H9 (cell line): ENCODE measurements around the gene COPRS. TPM values are rescaled to one million over a fixed set of nuclear protein-coding genes. Genes with fewer than 3 reads are reported as not detected.

Experiments used
- DNase-seq: peaks from one replicate; pipeline ENCODE4 v3.0.0-alpha.2; 2017
- H2AFZ ChIP-seq: one replicate; pipeline ENCODE4 v1.6.1; 2013; ENCODE audit warnings: mild to moderate bottlenecking, low read length, control low read depth, moderate library complexity
- H2AK5ac ChIP-seq: 2 replicates; pipeline ENCODE4 v1.6.1; 2013; ENCODE audit warnings: low read length, control low read depth, mixed read lengths; ENCODE audit not compliant: insufficient read length
- H2BK120ac ChIP-seq: one replicate; pipeline ENCODE4 v1.6.1; 2013; ENCODE audit warnings: low read depth, mild to moderate bottlenecking, low read length, control low read depth, inconsistent platforms; ENCODE audit not compliant: poor library complexity, severe bottlenecking
- H2BK12ac ChIP-seq: 2 replicates; pipeline ENCODE4 v1.6.1; 2013; ENCODE audit warnings: low read length, control low read depth, mixed read lengths, low read depth; ENCODE audit not compliant: insufficient read length
- H2BK15ac ChIP-seq: 2 replicates; pipeline ENCODE4 v1.6.1; 2013; ENCODE audit warnings: low read depth, low read length, control low read depth
- H2BK20ac ChIP-seq: one replicate; pipeline ENCODE4 v1.6.1; 2013; ENCODE audit warnings: low read depth, mild to moderate bottlenecking, low read length, control low read depth, inconsistent platforms; ENCODE audit not compliant: poor library complexity, severe bottlenecking
- H2BK5ac ChIP-seq: 2 replicates; pipeline ENCODE4 v1.6.1; 2013; ENCODE audit warnings: low read length, control low read depth, mixed read lengths; ENCODE audit not compliant: insufficient read length
- H3K14ac ChIP-seq: 2 replicates; pipeline ENCODE4 v1.6.1; 2013; ENCODE audit warnings: low read length, control low read depth; ENCODE audit not compliant: insufficient read depth
- H3K18ac ChIP-seq: 2 replicates; pipeline ENCODE4 v1.6.1; 2013; ENCODE audit warnings: low read depth, mild to moderate bottlenecking, mixed read lengths, low read length, control low read depth; ENCODE audit not compliant: insufficient read length
- H3K23ac ChIP-seq: 2 replicates; pipeline ENCODE4 v1.6.1; 2013; ENCODE audit warnings: low read length, control low read depth, mixed read lengths, low read depth; ENCODE audit not compliant: insufficient read length
- H3K23me2 ChIP-seq: 2 replicates; pipeline ENCODE4 v1.6.1; 2013; ENCODE audit warnings: low read depth, mild to moderate bottlenecking, mixed read lengths, low read length, control low read depth; ENCODE audit not compliant: insufficient read length, poor library complexity, severe bottlenecking
- H3K27ac ChIP-seq: 2 replicates; pipeline ENCODE4 v1.5.1; 2013; ENCODE audit warnings: low read length, control low read depth, mixed read lengths, low read depth; ENCODE audit not compliant: insufficient read length
- H3K27me3 ChIP-seq: 2 replicates; pipeline ENCODE4 v1.6.1; 2013; ENCODE audit warnings: low read length, control low read depth, inconsistent platforms; ENCODE audit not compliant: insufficient read depth
- H3K4ac ChIP-seq: 2 replicates; pipeline ENCODE4 v1.6.1; 2013; ENCODE audit warnings: low read depth, mild to moderate bottlenecking, control low read depth, inconsistent platforms, low read length, moderate library complexity
- H3K4me1 ChIP-seq: 2 replicates; pipeline ENCODE4 v1.6.1; 2013; ENCODE audit warnings: low read length, control low read depth, inconsistent platforms; ENCODE audit not compliant: insufficient read depth
- H3K4me2 ChIP-seq: 2 replicates; pipeline ENCODE4 v1.6.1; 2013; ENCODE audit warnings: low read length, control low read depth, mixed read lengths; ENCODE audit not compliant: insufficient read length, insufficient read depth
- H3K56ac ChIP-seq: 2 replicates; pipeline ENCODE4 v1.6.1; 2013; ENCODE audit warnings: low read depth, mild to moderate bottlenecking, mixed read lengths, low read length, control low read depth; ENCODE audit not compliant: insufficient read length
- H3K79me1 ChIP-seq: 2 replicates; pipeline ENCODE4 v1.6.1; 2013; ENCODE audit warnings: low read depth, mild to moderate bottlenecking, moderate library complexity, low read length, control low read depth, inconsistent platforms; ENCODE audit not compliant: insufficient read depth, poor library complexity, severe bottlenecking
- H3K79me2 ChIP-seq: 2 replicates; pipeline ENCODE4 v1.6.1; 2013; ENCODE audit warnings: low read length, control low read depth, inconsistent platforms; ENCODE audit not compliant: insufficient read depth
- H3K9ac ChIP-seq: 2 replicates; pipeline ENCODE4 v1.6.1; 2013; ENCODE audit warnings: low read length, control low read depth, mixed read lengths; ENCODE audit not compliant: insufficient read length; ENCODE audit errors: extremely low read depth
- H3K9me3 ChIP-seq: one replicate; pipeline ENCODE4 v1.6.1; 2013; ENCODE audit warnings: low read depth, low read length, inconsistent platforms; ENCODE audit not compliant: control insufficient read depth
- H3T11ph ChIP-seq: one replicate; pipeline ENCODE4 v1.6.1; 2013; ENCODE audit warnings: mild to moderate bottlenecking, low read length, control low read depth, inconsistent platforms
- H4K20me1 ChIP-seq: one replicate; pipeline ENCODE4 v1.6.1; 2013; ENCODE audit not compliant: control insufficient read depth, insufficient read length, insufficient read depth
- H4K5ac ChIP-seq: 2 replicates; pipeline ENCODE4 v1.6.1; 2013; ENCODE audit warnings: low read depth, mild to moderate bottlenecking, mixed read lengths, low read length, control low read depth; ENCODE audit not compliant: insufficient read length
- H4K8ac ChIP-seq: replicated peaks from 2 replicates; pipeline ENCODE4 v1.6.1; 2013; ENCODE audit warnings: low read length, control low read depth, mixed read lengths, low read depth; ENCODE audit not compliant: insufficient read length
- H4K91ac ChIP-seq: 2 replicates; pipeline ENCODE4 v1.6.1; 2013; ENCODE audit warnings: low read depth, mild to moderate bottlenecking, moderate library complexity, mixed read lengths, low read length, control low read depth; ENCODE audit not compliant: insufficient read length
- H3K27ac Mint-ChIP-seq, 3 experiments: 2 replicates in 2 of 3; 3 replicates in 1 of 3; pipeline ENCODE4 v1.8.0; 2020 to 2021; ENCODE audit warnings: mixed read lengths in 3 of 3, mild to moderate bottlenecking in 1 of 3, moderate library complexity in 1 of 3
- H3K27me3 Mint-ChIP-seq: 2 replicates; pipeline ENCODE4 v1.8.0; 2021; ENCODE audit warnings: low read depth, mild to moderate bottlenecking, moderate library complexity, mixed read lengths
- H3K36me3 Mint-ChIP-seq, 3 experiments: 2 replicates in 2 of 3; 3 replicates in 1 of 3; pipeline ENCODE4 v1.8.0; 2020 to 2021; ENCODE audit warnings: low read depth in 3 of 3, mixed read lengths in 3 of 3; ENCODE audit not compliant: insufficient read depth in 1 of 3
- H3K4me1 Mint-ChIP-seq, 2 experiments: 2 replicates each; pipeline ENCODE4 v1.8.0; 2020; ENCODE audit warnings: mixed read lengths in 2 of 2
- H3K4me3 Mint-ChIP-seq, 2 experiments: 2 replicates in 1 of 2; 3 replicates in 1 of 2; pipeline ENCODE4 v1.8.0; 2020 to 2021; ENCODE audit warnings: mild to moderate bottlenecking in 2 of 2, mixed read lengths in 2 of 2, moderate library complexity in 1 of 2
- H3K9me3 Mint-ChIP-seq, 2 experiments: 2 replicates in 1 of 2; 3 replicates in 1 of 2; pipeline ENCODE4 v1.8.0; 2020; ENCODE audit warnings: mild to moderate bottlenecking in 2 of 2, mixed read lengths in 2 of 2, moderate library complexity in 1 of 2
- WGBS: extraction: QIAGEN DNeasy Blood & Tissue Kit; methylation state at CpG from one replicate; pipeline ENCODE4 v1.1.7; 2013; ENCODE audit warnings: missing lambda C conversion rate, low lambda C conversion rate, mixed read lengths; ENCODE audit not compliant: insufficient read length; ENCODE audit errors: extremely low coverage; 5-methylcytosine and 5-hydroxymethylcytosine counted together
- total RNA-seq: library from RNA; stranded (reverse); gene quantifications from 2 replicates; pipeline ENCODE4 v1.2.1, GENCODE V29; 2021
- TF ChIP-seq, protein P1 (sequence below): fragments of 200-600 bp; sonication (generic); conservative IDR thresholded peaks from 3 replicates; pipeline ENCODE4 v1.8.0; 2021; ENCODE audit warnings: antibody characterized with exemption, mild to moderate bottlenecking

COPRS gene
- total RNA-seq, 1 experiment from 2014 or later, result 43.8 TPM

- H2BK5ac ChIP-seq, result no peak overlapping the region
- no CpG with 5 or more reads among the region's 6 CpGs for WGBS
Observed at GRCh38 chr17:31877341-31877740, 18.3 kb upstream of the COPRS start.

More at GRCh38 chr17:31877341-31877740, 18.3 kb upstream of the COPRS start:
- no peaks in the 10 kb centered on the region for H3K4me1 Mint-ChIP-seq
- Histone ChIP-seq H2BK20ac (no peak overlapping the region), H3K27ac (no peak overlapping the region), H3K56ac (no peak overlapping the region), H3K9me3 (no peaks in the 10 kb centered on the region), H4K5ac (no peak overlapping the region), H3K4me1 (no peaks in the 10 kb centered on the region), H3K23me2 (no peaks in the 10 kb centered on the region), H4K91ac (no peak overlapping the region), H2AK5ac (no peak overlapping the region), H3K79me2 (no peaks in the 10 kb centered on the region), H3K79me1 (no peaks in the 10 kb centered on the region), H3K23ac (no peak overlapping the region), H3K14ac (no peak overlapping the region), H2AFZ (no peak overlapping the region), H3K9ac (no peak overlapping the region), H3K18ac (no peak overlapping the region), H3K4ac (no peak overlapping the region), H4K20me1 (no peaks in the 10 kb centered on the region), H2BK15ac (no peak overlapping the region), H3K27me3 (no peaks in the 10 kb centered on the region), H3T11ph (no peak overlapping the region), H4K8ac (no peak overlapping the region), H2BK12ac (no peak overlapping the region), H2BK120ac (no peak overlapping the region), H3K4me2 (no peak overlapping the region)
- H3K27me3 Mint-ChIP-seq, result no peaks in the 10 kb centered on the region
- H3K9me3 Mint-ChIP-seq, result no peaks in the 10 kb centered on the region
- no peak overlapping the region for H3K4me3 Mint-ChIP-seq
- TF ChIP-seq, protein P1, sequence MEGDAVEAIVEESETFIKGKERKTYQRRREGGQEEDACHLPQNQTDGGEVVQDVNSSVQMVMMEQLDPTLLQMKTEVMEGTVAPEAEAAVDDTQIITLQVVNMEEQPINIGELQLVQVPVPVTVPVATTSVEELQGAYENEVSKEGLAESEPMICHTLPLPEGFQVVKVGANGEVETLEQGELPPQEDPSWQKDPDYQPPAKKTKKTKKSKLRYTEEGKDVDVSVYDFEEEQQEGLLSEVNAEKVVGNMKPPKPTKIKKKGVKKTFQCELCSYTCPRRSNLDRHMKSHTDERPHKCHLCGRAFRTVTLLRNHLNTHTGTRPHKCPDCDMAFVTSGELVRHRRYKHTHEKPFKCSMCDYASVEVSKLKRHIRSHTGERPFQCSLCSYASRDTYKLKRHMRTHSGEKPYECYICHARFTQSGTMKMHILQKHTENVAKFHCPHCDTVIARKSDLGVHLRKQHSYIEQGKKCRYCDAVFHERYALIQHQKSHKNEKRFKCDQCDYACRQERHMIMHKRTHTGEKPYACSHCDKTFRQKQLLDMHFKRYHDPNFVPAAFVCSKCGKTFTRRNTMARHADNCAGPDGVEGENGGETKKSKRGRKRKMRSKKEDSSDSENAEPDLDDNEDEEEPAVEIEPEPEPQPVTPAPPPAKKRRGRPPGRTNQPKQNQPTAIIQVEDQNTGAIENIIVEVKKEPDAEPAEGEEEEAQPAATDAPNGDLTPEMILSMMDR, result no peak
- H3K27ac Mint-ChIP-seq, result no peak overlapping the region
- peaks cover 34 to 93% (median 73%) of the 10 kb centered on the region in 3 experiments; a peak in 6 of 7 replicates for H3K36me3 Mint-ChIP-seq
- no peak for DNase-seq
